Natural killer cell treated with Interleukin-12 subunit alpha and Interleukin-12 subunit beta and Interleukin-15 and Interleukin-18, amount 100 ng/mL, for 72 hours (primary cell): ENCODE data around the gene HIRIP3. TPM values are rescaled to one million over a fixed set of nuclear protein-coding genes. Genes with fewer than 3 reads are reported as not detected.

Source experiments
- ATAC-seq, 2 donors: fragments of 150-1000 bp; cut with Tn5 transposase in 1 of 2; sonication (Bioruptor Pico), chemical (Tn5 transposase) in 1 of 2; 2 replicates each; pipeline ENCODE4 v1.10.0; 2021
- DNase-seq: peaks from one replicate; pipeline ENCODE4 v3.0.0; 2022; ENCODE audit warnings: low spot score
- H3K27ac Mint-ChIP-seq, 2 donors: 1 replicate in 1 of 2; 2 replicates in 1 of 2; pipeline ENCODE4 v1.8.0; 2022; ENCODE audit warnings: mixed read lengths in 2 of 2, mild to moderate bottlenecking in 1 of 2, moderate library complexity in 1 of 2
- H3K27me3 Mint-ChIP-seq, 2 donors: 1 replicate in 1 of 2; 2 replicates in 1 of 2; pipeline ENCODE4 v1.8.0; 2022; ENCODE audit warnings: mixed read lengths in 2 of 2
- H3K36me3 Mint-ChIP-seq: one replicate; pipeline ENCODE4 v1.8.0; 2022; ENCODE audit warnings: mixed read lengths
- H3K4me1 Mint-ChIP-seq, 2 donors: 1 replicate in 1 of 2; 2 replicates in 1 of 2; pipeline ENCODE4 v1.8.0; 2022; ENCODE audit warnings: low read depth in 2 of 2, mixed read lengths in 2 of 2, mild to moderate bottlenecking in 1 of 2
- H3K4me3 Mint-ChIP-seq: one replicate; pipeline ENCODE4 v1.8.0; 2022; ENCODE audit warnings: mixed read lengths
- H3K9me3 Mint-ChIP-seq: 2 replicates; pipeline ENCODE4 v1.8.0; 2022; ENCODE audit warnings: mixed read lengths
- total RNA-seq, 2 donors: library from RNA; stranded (reverse); gene quantifications; one replicate each; pipeline ENCODE4 v1.2.3, GENCODE V29; 2022

The HIRIP3 gene
- total RNA-seq, 2 donors from 2014 or later: 30.0 to 40.8 TPM

- Mint-ChIP-seq H3K4me1 (peaks cover 30 to 37% of the 10 kb centered on the region in 2 donors), H3K27me3 (no peaks in the 10 kb centered on the region), H3K36me3 (peaks cover 22% of the 10 kb centered on the region), H3K9me3 (no peaks in the 10 kb centered on the region), H3K4me3 (peak overlapping the region; percentile 99), H3K27ac (peak overlapping the region; percentile 74 to 91)
- no peak for DNase-seq
- ATAC-seq: no peak
Observed at GRCh38 chr16:29975811-29976511, 19.5 kb downstream of the HIRIP3 start.

- no peak for DNase-seq
- no peaks in the 10 kb centered on the region for H3K27me3 Mint-ChIP-seq
- no peaks in the 10 kb centered on the region for H3K9me3 Mint-ChIP-seq
- peak overlapping the region; percentile 74 to 91 for H3K27ac Mint-ChIP-seq
- no peak for ATAC-seq
- H3K36me3 Mint-ChIP-seq: peaks cover 18% of the 10 kb centered on the region
- peak overlapping the region; percentile 99 for H3K4me3 Mint-ChIP-seq
- peaks cover 30 to 37% of the 10 kb centered on the region in 2 donors for H3K4me1 Mint-ChIP-seq
Observed at GRCh38 chr16:29975134-29975538, 20.3 kb downstream of the HIRIP3 start.

GRCh38 chr16:29974291-29975133 lies 20.9 kb downstream of the HIRIP3 start:
- ATAC-seq (no peak), DNase-seq (no peak)
- Mint-ChIP-seq H3K27me3 (no peaks in the 10 kb centered on the region), H3K27ac (peak overlapping the region; percentile 74 to 91), H3K4me1 (peaks cover 30 to 39% of the 10 kb centered on the region in 2 donors), H3K4me3 (peak overlapping the region; percentile 99), H3K36me3 (peaks cover 13% of the 10 kb centered on the region), H3K9me3 (no peaks in the 10 kb centered on the region)

GRCh38 chr16:29973384-29974246 lies 21.8 kb downstream of the HIRIP3 start, which contains the start of gene TAOK2:
TSS of gene TAOK2 (plus strand) at chr16:29973868. CDS start at chr16:29977773, 3,905 bp downstream.
- DNase-seq (peak; percentile 100), ATAC-seq (peak; percentile 99)
- Mint-ChIP-seq H3K27ac (peak within 1 kb of the TSS; percentile 74 to 91), H3K4me1 (peaks cover 30 to 42% of the 10 kb centered on the region in 2 donors), H3K4me3 (peak within 1 kb of the TSS; percentile 99), H3K9me3 (no peaks in the 10 kb centered on the region), H3K27me3 (no peaks in the 10 kb centered on the region), H3K36me3 (peaks cover 14% of the 10 kb centered on the region)

- H3K27ac Mint-ChIP-seq: peak overlapping the region; percentile 74 to 91
- ATAC-seq: no peak
- peaks cover 17% of the 10 kb centered on the region for H3K36me3 Mint-ChIP-seq
- H3K4me3 Mint-ChIP-seq: peak overlapping the region; percentile 99
- DNase-seq: no peak
- H3K4me1 Mint-ChIP-seq: peaks cover 30 to 43% of the 10 kb centered on the region in 2 donors
- H3K27me3 Mint-ChIP-seq: no peaks in the 10 kb centered on the region
- H3K9me3 Mint-ChIP-seq: no peaks in the 10 kb centered on the region
Observed at GRCh38 chr16:29972992-29973383, 22.4 kb downstream of the HIRIP3 start.

GRCh38 chr16:29972500-29972899 lies 22.9 kb downstream of the HIRIP3 start:
- ATAC-seq: no peak
- Mint-ChIP-seq H3K4me1 (peaks cover 30 to 43% of the 10 kb centered on the region in 2 donors), H3K27me3 (no peaks in the 10 kb centered on the region), H3K36me3 (peaks cover 17% of the 10 kb centered on the region), H3K9me3 (no peaks in the 10 kb centered on the region), H3K27ac (peak overlapping the region in 1 of 2 donors; percentile 74), H3K4me3 (peak overlapping the region; percentile 99)
- no peak for DNase-seq

- no peaks in the 10 kb centered on the region for H3K9me3 Mint-ChIP-seq
Observed at GRCh38 chr16:29971304-29971703, 24.1 kb downstream of the HIRIP3 start.

GRCh38 chr16:29968205-29968604 lies 27.2 kb downstream of the HIRIP3 start:
- ATAC-seq (no peak), DNase-seq (no peak)
- Mint-ChIP-seq H3K4me3 (no peak overlapping the region), H3K27ac (no peak overlapping the region), H3K4me1 (peaks cover 3 to 13% of the 10 kb centered on the region in 2 donors), H3K36me3 (peaks cover 11% of the 10 kb centered on the region), H3K9me3 (no peaks in the 10 kb centered on the region), H3K27me3 (no peaks in the 10 kb centered on the region)

More at GRCh38 chr16:29971304-29971703, 24.1 kb downstream of the HIRIP3 start:
- DNase-seq (no peak), ATAC-seq (no peak)
- peaks cover 22 to 34% of the 10 kb centered on the region in 2 donors for H3K4me1 Mint-ChIP-seq
- H3K27me3 Mint-ChIP-seq: no peaks in the 10 kb centered on the region
- peaks cover 17% of the 10 kb centered on the region for H3K36me3 Mint-ChIP-seq
- no peak overlapping the region for H3K27ac Mint-ChIP-seq
- H3K4me3 Mint-ChIP-seq: no peak overlapping the region

GRCh38 chr16:29963021-29963743 lies 32.2 kb downstream of the HIRIP3 start:
- Mint-ChIP-seq H3K9me3 (no peaks in the 10 kb centered on the region), H3K27ac (peak overlapping the region; percentile 83 to 93), H3K4me3 (peak overlapping the region; percentile 96), H3K4me1 (peaks cover 15 to 16% of the 10 kb centered on the region in 2 donors), H3K27me3 (no peaks in the 10 kb centered on the region), H3K36me3 (no peaks in the 10 kb centered on the region)
- DNase-seq: no peak
- no peak for ATAC-seq

- Mint-ChIP-seq H3K27ac (peak overlapping the region; percentile 83 to 93), H3K4me1 (peaks cover 15 to 16% of the 10 kb centered on the region in 2 donors), H3K27me3 (no peaks in the 10 kb centered on the region), H3K9me3 (no peaks in the 10 kb centered on the region), H3K36me3 (no peaks in the 10 kb centered on the region), H3K4me3 (peak overlapping the region; percentile 96)
- ATAC-seq (no peak), DNase-seq (no peak)
Observed at GRCh38 chr16:29962344-29962994, 32.9 kb downstream of the HIRIP3 start.

- no peaks in the 10 kb centered on the region for H3K9me3 Mint-ChIP-seq
- ATAC-seq: peak; percentile 95 to 96
Observed at GRCh38 chr16:29961479-29962343, 33.7 kb downstream of the HIRIP3 start, which contains the start of gene TMEM219. TSS of gene TMEM219 (plus strand) at chr16:29962079. CDS start at chr16:29963144, 1,065 bp downstream.

More at GRCh38 chr16:29961479-29962343, 33.7 kb downstream of the HIRIP3 start, which contains the start of gene TMEM219:
- Mint-ChIP-seq H3K27me3 (no peaks in the 10 kb centered on the region), H3K27ac (peak within 1 kb of the TSS; percentile 83 to 93), H3K36me3 (no peaks in the 10 kb centered on the region), H3K4me3 (peak within 1 kb of the TSS; percentile 96), H3K4me1 (peaks cover 15 to 16% of the 10 kb centered on the region in 2 donors)
- peak; percentile 95 for DNase-seq
